ENCODE data around the gene MRPL12. TPM values are rescaled to one million over a fixed set of nuclear protein-coding genes. Genes with fewer than 3 reads are reported as not detected.

MRPL12 gene
- total and polyA plus RNA-seq, 2 of the 8 experiments (the other 6 are each of a cell fraction or from before 2014, with no cell fraction given), result 120 to 141 TPM

DNA sequence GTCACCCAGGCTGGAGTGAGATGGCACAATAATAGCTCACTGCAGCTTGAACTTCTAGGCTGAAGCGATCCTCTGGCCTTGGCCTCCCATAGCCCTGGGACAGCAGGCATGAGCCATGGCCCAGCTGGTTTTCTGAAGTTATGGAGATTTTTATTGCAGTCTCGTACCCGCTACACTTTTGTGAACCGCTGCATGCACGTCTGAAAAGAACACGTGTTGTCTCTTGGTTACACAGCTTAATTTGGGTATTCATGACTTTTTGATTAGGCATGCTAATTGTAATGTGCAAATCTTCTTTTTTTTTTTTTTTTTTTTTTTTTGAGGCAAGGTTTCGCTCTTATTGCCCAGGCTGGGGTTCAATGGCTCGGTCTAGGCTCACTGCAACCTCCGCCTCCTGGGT is 22.3 kb downstream of the MRPL12 start:
- Histone ChIP-seq H2AFZ (ENCODE audit: low read length) (no peak overlapping the region), H3K23ac (ENCODE audit: insufficient read length) (no peak overlapping the region), H3K23me2 (ENCODE audit: low read depth, low read length) (no peaks in the 10 kb centered on the region), H3K4me1 (replicated peaks in 1 of 4; ENCODE audit: control insufficient read depth in 3 of 4, insufficient read depth in 4 of 4, low read length in 3 of 4) (peaks cover 0 to 10% (median 3%) of the 10 kb centered on the region in 4 experiments; a peak in 5 of 7 replicates), H3K36me3 (ENCODE audit: control insufficient read depth in 2 of 4, insufficient read depth in 4 of 4, low read length in 3 of 4) (no peaks in the 10 kb centered on the region), H3K4me2 (ENCODE audit: insufficient read depth in 1 of 2, low read depth in 2 of 2, low read length in 2 of 2) (no peak overlapping the region), H4K5ac (ENCODE audit: insufficient read length, low read depth, low read length) (no peak overlapping the region), H3K4ac (replicated peaks; ENCODE audit: insufficient read length, low read depth, low read length) (no peak overlapping the region), H3K56ac (replicated peaks; ENCODE audit: insufficient read length, low read depth, low read length) (no peak overlapping the region), H3K9me3 (ENCODE audit: insufficient read depth in 2 of 2, low read depth in 1 of 2, low read length in 1 of 2) (no peaks in the 10 kb centered on the region), H3K79me1 (ENCODE audit: low read depth, low read length) (no peaks in the 10 kb centered on the region), H2BK120ac (replicated peaks; ENCODE audit: low read depth, low read length) (no peak overlapping the region), H2BK5ac (ENCODE audit: low read depth, low read length) (no peak overlapping the region), H3K9ac (replicated peaks in 1 of 4; ENCODE audit: extremely low read depth in 1 of 4, low read depth in 3 of 4, low read length in 3 of 4) (no peak overlapping the region), H2BK12ac (ENCODE audit: low read depth, low read length) (no peak overlapping the region), H3K4me3 (ENCODE audit: extremely low read depth in 1 of 4, insufficient read depth in 2 of 4, low read depth in 3 of 4, low read length in 4 of 4) (no peak overlapping the region), H2BK20ac (ENCODE audit: low read length) (no peak overlapping the region), H4K8ac (ENCODE audit: extremely low read depth, insufficient read depth, low read length) (no peak overlapping the region), H3K27me3 (replicated peaks in 1 of 4; ENCODE audit: control insufficient read depth in 3 of 4, extremely low read depth in 1 of 4, insufficient read depth in 3 of 4, low read length in 3 of 4) (no peaks in the 10 kb centered on the region), H3K27ac (ENCODE audit: low read depth, low read length) (no peak overlapping the region), H2AK5ac (ENCODE audit: low read depth, low read length) (no peak overlapping the region), H4K91ac (replicated peaks; ENCODE audit: insufficient read length, low read length) (no peak overlapping the region), H3K14ac (ENCODE audit: insufficient read length) (no peak overlapping the region), H2BK15ac (ENCODE audit: low read length) (no peak overlapping the region), H3K18ac (ENCODE audit: extremely low read depth, low read length) (no peak overlapping the region), H3K79me2 (ENCODE audit: control insufficient read depth in 1 of 2, insufficient read depth in 2 of 2, low read length in 2 of 2) (no peaks in the 10 kb centered on the region), H4K20me1 (replicated peaks in 1 of 2; ENCODE audit: control insufficient read depth in 1 of 2, insufficient read depth in 2 of 2, low read length in 2 of 2) (no peaks in the 10 kb centered on the region)
- no peak for TF ChIP-seq SIX5 (IDR thresholded peaks at IDR 0.05; ENCODE audit: low read depth, low read length)
- FAIRE-seq (no peak), DNase-seq (ENCODE audit: low read depth in 1 of 2, low spot score in 2 of 2) (no peak)
- 83% methylated on average over 7 of the region's 9 CpGs; no CpG with 5 or more reads in 1 of the 2 experiments for WGBS, 2 experiments (ENCODE audit: extremely low coverage in 1 of 2, insufficient coverage in 1 of 2, insufficient read length in 1 of 2, insufficient replicate concordance in 2 of 2, low coverage in 1 of 2, low lambda C conversion rate in 2 of 2, missing lambda C conversion rate in 1 of 2)
- POLR2A ChIA-PET (ENCODE audit: partially characterized antibody), result interaction anchor here (25.9 kb wide), 1 partner anchor 17 kb away, joined by 348 read pairs; the partner anchor contains the start of genes MRPL12 and SLC25A10
- CTCF ChIA-PET (ENCODE audit: partially characterized antibody), result interaction anchor here (0.6 to 3.2 kb wide), 13 partner anchors 9 to 144 kb away, joined by 3 to 13 read pairs (median 3); no protein-coding TSS in a partner anchor
